ENCODE results near the gene SLC35B1.

The SLC35B1 gene, protein sequence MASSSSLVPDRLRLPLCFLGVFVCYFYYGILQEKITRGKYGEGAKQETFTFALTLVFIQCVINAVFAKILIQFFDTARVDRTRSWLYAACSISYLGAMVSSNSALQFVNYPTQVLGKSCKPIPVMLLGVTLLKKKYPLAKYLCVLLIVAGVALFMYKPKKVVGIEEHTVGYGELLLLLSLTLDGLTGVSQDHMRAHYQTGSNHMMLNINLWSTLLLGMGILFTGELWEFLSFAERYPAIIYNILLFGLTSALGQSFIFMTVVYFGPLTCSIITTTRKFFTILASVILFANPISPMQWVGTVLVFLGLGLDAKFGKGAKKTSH

DNA sequence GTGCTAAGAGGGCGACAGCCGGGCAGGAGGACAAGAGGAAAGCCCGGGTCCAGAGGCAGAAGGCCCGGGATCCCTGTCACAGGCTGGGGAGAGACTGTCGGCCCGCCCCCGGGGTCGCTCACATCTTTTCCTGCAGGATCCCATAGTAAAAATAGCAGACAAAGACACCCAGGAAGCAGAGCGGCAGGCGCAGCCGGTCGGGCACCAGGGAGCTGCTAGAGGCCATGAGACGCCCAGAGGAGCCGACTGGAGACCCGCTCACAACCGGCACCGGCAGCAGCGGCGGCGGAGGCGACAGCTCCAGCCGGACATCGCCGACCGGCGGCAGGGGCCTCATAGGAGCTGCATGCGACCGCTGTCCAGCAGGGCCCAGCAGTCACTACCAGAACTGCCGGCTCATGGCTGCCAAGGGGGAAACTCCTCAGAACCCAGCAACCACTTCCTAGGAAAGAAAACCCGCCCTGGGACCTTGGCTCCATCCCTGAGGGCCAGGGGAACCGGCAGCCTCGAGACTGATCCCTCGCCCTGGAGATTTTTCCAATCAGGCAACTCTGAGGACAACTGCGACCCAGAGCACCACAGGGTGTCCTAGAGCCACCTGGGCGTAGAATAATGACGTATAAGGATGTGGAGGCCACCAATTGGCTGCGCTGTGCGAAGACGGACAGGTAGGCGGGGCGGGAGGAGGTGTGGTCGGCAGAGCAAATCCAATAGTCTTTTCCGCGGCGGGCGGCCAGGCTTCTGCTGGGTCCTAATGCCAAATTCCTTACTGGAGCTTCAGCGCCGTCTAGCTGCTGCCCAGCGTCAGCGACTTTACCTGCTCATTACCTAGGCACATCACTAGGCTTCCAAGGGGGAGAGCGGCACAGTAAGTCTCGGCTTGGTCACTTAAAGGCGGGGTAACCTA, at the start of gene SLC35B1:
Gene SLC35B1 (minus strand): TSS at position 357 of the 907 bp plus-strand sequence. CDS start 131 bp downstream, at position 226.
- DNase-seq = peak; percentile 93

GRCh38 chr17:49757151-49757777, 49.5 kb upstream of the SLC35B1 start:
- DNase-seq = no peak

GRCh38 chr17:49756323-49757150, 48.8 kb upstream of the SLC35B1 start:
- no peak for DNase-seq

- peak; percentile 49 for DNase-seq
These were observed 48.0 kb upstream of the SLC35B1 start for GRCh38 chr17:49755663-49756283.

GRCh38 chr17:49753959-49754391, 46.2 kb upstream of the SLC35B1 start:
- DNase-seq = no peak

GRCh38 chr17:49752508-49752907, 44.7 kb upstream of the SLC35B1 start:
- DNase-seq = no peak

DNA sequence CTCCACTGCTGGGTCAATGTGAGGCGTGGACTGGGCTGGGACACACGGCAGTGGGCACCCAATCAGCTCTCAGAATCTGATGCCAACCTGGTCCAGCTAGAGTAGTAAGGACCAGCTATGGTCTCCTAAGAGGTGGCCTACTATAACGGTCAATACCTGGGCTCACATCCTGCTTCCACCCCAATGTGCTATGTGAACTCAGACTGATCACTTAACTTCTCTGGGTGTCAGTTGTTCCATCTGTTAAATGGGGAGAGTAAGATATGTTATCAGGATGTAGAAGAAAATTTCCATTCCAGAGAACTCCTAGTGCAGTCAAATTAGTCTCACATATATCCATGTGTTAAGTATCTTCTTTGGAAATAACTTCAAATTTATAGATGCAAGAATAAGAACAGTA, 42.0 kb upstream of the SLC35B1 start:
- DNase-seq = no peak

DNA sequence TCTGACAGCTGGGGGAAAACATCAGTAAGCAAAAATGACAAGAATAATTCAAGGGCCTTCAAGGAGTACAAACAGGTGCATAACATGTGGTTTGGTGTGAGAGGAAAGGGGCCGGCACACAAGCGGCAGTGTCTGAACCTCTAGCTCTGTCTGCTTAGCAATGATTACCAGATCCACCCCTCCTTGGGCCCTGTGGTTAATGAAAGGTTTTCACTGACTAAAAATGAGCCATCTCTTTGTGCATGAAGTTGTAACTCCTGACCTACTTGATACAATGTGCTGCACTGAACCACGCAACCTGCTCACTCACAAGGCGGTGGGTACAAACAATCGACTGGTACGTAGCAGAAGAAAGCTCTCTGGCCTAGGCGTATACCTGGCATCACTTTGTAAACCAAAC, 41.0 kb upstream of the SLC35B1 start:
- DNase-seq = peak; percentile 21

DNA sequence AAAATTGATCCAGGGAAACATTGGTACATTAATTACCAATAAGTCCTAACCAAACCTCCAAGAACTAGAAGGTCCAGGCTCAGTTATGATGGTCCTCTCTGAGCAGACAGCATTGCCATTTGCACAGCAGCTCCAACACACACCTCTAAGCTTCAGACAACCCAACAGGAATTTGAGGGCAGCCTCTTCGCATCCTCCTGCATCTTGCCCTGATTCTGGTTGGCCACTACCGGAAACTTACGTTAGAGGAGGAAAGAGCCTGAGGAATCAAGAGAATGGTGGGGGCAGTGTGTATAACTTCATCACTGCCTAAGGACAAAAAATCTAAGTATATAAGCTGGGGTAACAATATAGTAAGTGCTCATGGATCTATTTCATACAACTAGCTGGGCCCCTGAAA, 40.5 kb upstream of the SLC35B1 start:
- DNase-seq = no peak

DNA sequence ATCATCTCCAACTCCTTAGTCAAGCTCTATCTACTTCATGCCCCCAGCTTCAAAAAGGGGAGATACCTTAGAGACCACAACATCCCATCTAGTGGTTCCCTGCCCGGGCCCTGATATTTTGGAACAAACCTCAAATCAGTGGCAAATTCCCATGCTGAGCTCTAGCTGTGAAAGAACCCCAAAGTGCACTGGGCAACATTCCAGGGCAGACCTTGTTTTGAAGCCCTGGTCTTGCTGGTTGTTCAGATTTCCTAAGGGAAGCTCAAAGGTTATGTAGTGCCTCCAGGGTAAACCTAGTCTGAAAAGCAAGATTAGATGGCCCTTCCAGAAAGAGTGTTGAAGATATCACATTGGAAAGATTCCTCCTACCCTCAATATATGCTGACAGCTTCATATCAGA, 39.9 kb upstream of the SLC35B1 start:
- DNase-seq = no peak

GRCh38 chr17:49746791-49747490, 39.2 kb upstream of the SLC35B1 start:
- DNase-seq = no peak

DNA sequence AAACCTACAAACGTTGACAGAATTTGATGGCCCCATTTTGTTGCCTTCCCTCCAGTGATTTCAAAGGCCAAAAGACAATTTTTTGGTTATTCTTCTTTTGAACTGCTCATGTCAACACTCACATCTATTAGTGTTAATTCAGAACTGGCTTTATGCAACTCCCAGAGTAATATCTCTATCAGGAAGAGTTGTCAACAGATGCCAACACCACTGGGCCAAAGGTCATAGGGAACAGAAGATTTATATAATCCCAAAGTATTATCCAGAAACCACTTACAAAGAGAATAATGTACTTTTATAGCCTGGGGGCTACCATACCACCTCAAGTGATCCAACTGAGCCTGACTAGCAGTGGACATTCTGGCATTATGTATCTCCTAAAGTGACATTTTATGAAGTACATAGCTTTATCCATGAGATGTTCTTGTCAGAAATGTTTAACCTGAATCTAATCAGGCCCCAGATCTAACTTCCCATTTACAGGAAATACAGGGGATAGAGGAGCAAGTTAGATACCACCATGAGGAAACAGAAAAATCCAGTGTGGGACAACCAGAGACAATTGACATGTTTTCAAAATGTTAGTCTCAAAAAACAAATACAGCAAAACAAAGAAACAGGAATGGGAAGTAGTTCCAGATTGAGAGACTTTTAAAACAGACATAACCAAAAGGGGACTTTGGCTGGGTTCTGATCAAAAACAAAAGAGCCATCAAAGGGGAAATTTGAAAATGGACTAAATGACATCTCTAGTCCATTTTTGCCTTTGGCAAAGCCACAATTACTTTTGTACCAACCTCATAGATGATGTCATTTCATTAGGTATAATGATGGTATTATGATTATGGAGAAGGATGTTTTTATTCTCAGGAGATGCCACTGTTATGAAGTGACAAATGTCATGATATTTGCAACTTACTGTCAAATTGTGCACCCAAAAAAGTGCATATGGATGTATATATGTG, 37.7 kb upstream of the SLC35B1 start:
- DNase-seq = no peak

DNA sequence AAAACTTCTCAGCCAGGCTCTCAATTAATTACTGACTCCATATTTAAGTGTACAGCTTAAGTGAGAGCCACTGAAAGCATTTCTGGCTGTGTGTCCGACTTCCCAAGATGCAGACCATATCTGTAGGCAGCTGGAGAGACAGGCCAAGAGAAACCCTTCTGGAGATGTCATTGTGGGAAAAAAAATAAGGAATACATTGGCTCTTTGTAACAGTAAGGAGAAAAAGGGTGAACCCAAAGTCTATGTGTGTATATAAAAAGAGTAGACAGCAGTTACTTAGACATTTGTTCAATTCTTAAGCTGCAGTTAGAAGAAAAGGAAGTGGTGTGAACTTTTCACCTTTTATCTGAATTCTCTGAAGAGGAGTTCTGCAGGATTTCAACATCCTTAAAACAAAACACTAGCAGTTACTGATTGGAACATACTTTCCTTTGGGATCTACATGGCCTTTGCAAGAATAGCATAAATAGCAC, 34.4 kb upstream of the SLC35B1 start:
- no peak for DNase-seq

DNA sequence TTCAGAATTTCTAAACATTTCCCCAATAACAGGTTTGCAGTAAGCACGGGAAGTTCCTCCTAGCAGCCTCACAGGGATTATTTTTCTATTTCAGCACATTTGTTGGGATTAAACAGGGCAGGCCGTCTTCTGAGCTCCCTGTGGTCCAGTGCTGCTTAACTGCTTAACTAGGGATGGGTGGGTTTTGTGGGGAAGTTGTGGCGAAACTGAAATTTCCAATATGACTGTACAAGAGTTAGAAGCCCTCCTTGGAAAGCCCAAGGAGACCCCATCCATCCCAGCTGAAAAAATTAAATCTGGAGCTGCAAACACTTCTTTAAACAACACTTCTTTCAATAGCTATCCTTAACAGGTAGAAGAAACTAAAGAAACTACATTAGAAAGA, 33.9 kb upstream of the SLC35B1 start:
- no peak for DNase-seq

- no peak for DNase-seq
These were observed 33.4 kb upstream of the SLC35B1 start for GRCh38 chr17:49741009-49741691.

- peak; percentile 81 for DNase-seq
These were observed 32.0 kb upstream of the SLC35B1 start for GRCh38 chr17:49739641-49740271.

GRCh38 chr17:49738456-49739163, 30.8 kb upstream of the SLC35B1 start:
- no peak for DNase-seq

Data from NCI-H187 treated with DMSO at 0.1 percent for 48 hours (cell line).